Calu3 (cell line): Measurements from ENCODE around the gene C19orf18. TPM values are rescaled to one million over a fixed set of nuclear protein-coding genes. Genes with fewer than 3 reads are reported as not detected.

Source experiments
- BruUV-seq: library from RNA; stranded (reverse); fragments of 400-500 nt; replicated peaks from 2 replicates; lab custom pipeline; 2021; lab: Mats Ljungman, UMichigan
- CTCF ChIA-PET: fragments of 300-600 bp; sonication (Branson Sonifier 250); formaldehyde crosslinking; loops from one replicate; lab custom pipeline; 2022; ENCODE audit warnings: antibody characterized with exemption; lab: Charles Lee
- DNase-seq: peaks from one replicate; pipeline ENCODE4 v3.0.0; 2022
- H3K27ac Mint-ChIP-seq: one replicate; pipeline ENCODE4 v1.8.0; 2022; ENCODE audit warnings: mixed read lengths; ENCODE audit not compliant: unreplicated experiment
- H3K27me3 Mint-ChIP-seq: one replicate; pipeline ENCODE4 v1.8.0; 2022; ENCODE audit warnings: mixed read lengths; ENCODE audit not compliant: unreplicated experiment
- H3K36me3 Mint-ChIP-seq: one replicate; pipeline ENCODE4 v1.8.0; 2022; ENCODE audit warnings: mild to moderate bottlenecking, moderate library complexity, mixed read lengths; ENCODE audit not compliant: insufficient read depth, unreplicated experiment
- H3K4me1 Mint-ChIP-seq: one replicate; pipeline ENCODE4 v1.8.0; 2022; ENCODE audit warnings: mild to moderate bottlenecking, low read depth, mixed read lengths; ENCODE audit not compliant: unreplicated experiment
- H3K4me3 Mint-ChIP-seq: one replicate; pipeline ENCODE4 v1.8.0; 2022; ENCODE audit warnings: mild to moderate bottlenecking, low read depth, moderate library complexity, mixed read lengths; ENCODE audit not compliant: unreplicated experiment
- H3K9me3 Mint-ChIP-seq: one replicate; pipeline ENCODE4 v1.8.0; 2022; ENCODE audit warnings: low read depth, mixed read lengths; ENCODE audit not compliant: unreplicated experiment
- intact Hi-C: fragments of 100-400 bp; cut with micrococcal nuclease; formaldehyde crosslinking; loops from one replicate; pipeline ENCODE4 v1.10.0; 2022; ENCODE audit not compliant: unreplicated experiment
- total RNA-seq: library from RNA; stranded (reverse); gene quantifications from 2 replicates; pipeline ENCODE4 v1.2.3, GENCODE V29; 2022
- TF ChIP-seq, protein P1 (sequence below): fragments of 200-600 bp; IDR thresholded peaks from one replicate; pipeline ENCODE4 v1.8.0; 2022; ENCODE audit warnings: antibody characterized with exemption; ENCODE audit not compliant: unreplicated experiment

C19orf18 gene
- total RNA-seq, 1 experiment from 2014 or later = 2.5 TPM

DNA sequence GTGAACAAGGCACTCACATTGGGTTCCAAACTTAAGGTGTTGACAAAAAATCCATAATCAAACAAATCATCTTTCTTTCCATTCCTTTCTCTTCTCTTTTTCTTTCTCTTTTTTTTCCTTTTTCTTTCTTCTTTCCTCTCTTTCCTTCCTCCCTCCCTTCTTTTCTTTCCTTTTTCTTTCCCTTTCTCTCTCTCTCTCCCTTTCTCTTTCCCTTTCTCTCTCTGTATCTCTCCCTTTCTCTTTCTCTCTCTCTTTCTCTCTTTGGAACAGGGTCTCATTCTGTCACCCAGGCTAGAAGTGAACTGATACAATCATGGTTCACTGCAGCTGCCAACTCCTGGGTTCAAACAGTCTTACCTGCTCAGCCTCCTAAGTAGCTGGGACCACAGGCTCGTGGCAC lies 12.5 kb downstream of the C19orf18 start:
- no peak overlapping the region for H3K27ac Mint-ChIP-seq
- H3K4me1 Mint-ChIP-seq = no peaks in the 10 kb centered on the region
- no peak for DNase-seq
- CTCF ChIA-PET = interaction anchor here (0.5 kb wide), 1 partner anchor 247 kb away, joined by 6 read pairs; no protein-coding TSS in a partner anchor
- TF ChIP-seq, protein P1, sequence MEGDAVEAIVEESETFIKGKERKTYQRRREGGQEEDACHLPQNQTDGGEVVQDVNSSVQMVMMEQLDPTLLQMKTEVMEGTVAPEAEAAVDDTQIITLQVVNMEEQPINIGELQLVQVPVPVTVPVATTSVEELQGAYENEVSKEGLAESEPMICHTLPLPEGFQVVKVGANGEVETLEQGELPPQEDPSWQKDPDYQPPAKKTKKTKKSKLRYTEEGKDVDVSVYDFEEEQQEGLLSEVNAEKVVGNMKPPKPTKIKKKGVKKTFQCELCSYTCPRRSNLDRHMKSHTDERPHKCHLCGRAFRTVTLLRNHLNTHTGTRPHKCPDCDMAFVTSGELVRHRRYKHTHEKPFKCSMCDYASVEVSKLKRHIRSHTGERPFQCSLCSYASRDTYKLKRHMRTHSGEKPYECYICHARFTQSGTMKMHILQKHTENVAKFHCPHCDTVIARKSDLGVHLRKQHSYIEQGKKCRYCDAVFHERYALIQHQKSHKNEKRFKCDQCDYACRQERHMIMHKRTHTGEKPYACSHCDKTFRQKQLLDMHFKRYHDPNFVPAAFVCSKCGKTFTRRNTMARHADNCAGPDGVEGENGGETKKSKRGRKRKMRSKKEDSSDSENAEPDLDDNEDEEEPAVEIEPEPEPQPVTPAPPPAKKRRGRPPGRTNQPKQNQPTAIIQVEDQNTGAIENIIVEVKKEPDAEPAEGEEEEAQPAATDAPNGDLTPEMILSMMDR = no peak
- H3K9me3 Mint-ChIP-seq = peaks cover 10% of the 10 kb centered on the region
- no peak overlapping the region for H3K4me3 Mint-ChIP-seq
- peaks cover 5% of the 10 kb centered on the region for H3K36me3 Mint-ChIP-seq
- BruUV-seq = no TSS peak
- H3K27me3 Mint-ChIP-seq = no peaks in the 10 kb centered on the region
- intact Hi-C loops = no loop called here

DNA sequence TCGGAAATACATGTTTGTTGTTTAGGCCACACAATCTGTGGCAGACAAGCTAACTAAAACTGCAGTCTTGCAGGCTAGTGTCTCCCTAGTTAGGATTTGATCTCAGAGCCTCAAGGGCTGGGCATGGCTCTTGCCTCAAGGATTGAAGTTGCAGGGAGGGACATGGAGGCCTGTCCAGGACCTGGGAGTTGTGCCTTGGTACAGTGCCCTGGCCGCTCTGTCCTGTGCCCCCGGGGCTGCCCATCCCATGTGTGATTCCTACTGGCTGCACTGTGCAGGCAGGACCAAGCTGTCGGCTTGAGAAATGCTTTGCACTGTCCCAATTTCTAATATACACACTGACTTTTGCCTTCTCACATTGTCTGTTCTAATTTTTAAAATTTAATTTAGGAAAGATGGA lies 19.3 kb downstream of the C19orf18 start:
- Mint-ChIP-seq H3K4me1 (no peaks in the 10 kb centered on the region), H3K27ac (no peak overlapping the region), H3K4me3 (no peak overlapping the region), H3K27me3 (no peaks in the 10 kb centered on the region), H3K36me3 (no peaks in the 10 kb centered on the region), H3K9me3 (peaks cover 15% of the 10 kb centered on the region)
- no TSS peak for BruUV-seq
- CTCF ChIA-PET = interaction anchor here (0.8 kb wide), 1 partner anchor 15 kb away, joined by 4 read pairs; no protein-coding TSS in a partner anchor
- intact Hi-C loops = no loop called here
- DNase-seq = no peak
- TF ChIP-seq, protein P1 = no peak

DNA sequence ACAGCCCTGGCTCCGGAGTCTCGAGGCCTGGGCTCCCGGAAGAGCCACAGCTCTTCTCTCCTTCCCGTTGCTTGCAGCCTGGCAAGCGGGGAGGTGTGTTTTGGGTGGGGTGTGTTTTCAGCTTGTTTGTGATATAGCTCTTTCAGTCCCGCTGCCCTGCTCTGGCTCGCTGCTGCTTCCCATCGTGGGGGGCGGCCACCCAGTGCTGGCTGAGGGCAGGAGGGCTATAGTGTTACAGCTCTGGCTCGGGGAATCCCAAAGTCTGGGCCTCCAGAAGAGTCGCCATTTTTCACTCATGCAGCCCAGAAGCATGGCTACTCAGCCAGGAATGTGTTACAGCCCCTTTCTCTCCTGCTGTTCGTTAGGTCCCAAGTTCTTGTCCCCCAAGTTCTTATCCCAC lies 24.6 kb downstream of the C19orf18 start:
- peaks cover 13% of the 10 kb centered on the region for H3K36me3 Mint-ChIP-seq
- no TSS peak for BruUV-seq
- TF ChIP-seq, protein P1 = no peak
- H3K4me3 Mint-ChIP-seq = no peak overlapping the region
- peaks cover 18% of the 10 kb centered on the region for H3K9me3 Mint-ChIP-seq
- H3K27me3 Mint-ChIP-seq = no peaks in the 10 kb centered on the region
- peaks cover 9% of the 10 kb centered on the region for H3K4me1 Mint-ChIP-seq
- CTCF ChIA-PET = no interaction called here
- intact Hi-C loops = no loop called here
- DNase-seq = no peak
- no peak overlapping the region for H3K27ac Mint-ChIP-seq

DNA sequence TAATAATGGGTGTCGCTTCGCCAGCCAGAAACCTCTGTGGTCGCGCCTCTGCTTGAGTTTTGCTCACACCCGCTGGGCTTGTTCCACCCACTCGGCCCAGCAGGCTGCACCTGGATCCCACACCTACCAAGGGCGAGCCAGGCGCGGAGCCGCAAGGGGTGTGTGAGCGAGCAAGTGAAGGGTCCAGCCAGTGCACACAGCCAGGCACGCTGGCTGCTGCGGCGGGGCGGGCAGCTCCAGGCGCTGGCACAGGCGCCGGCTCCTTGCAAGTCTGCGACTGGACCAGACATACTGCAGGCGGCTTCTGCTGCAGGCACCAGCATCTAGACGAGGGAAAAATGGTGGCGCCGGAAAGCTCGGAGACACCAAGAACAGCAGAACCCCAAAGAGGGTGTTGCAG lies 25.0 kb downstream of the C19orf18 start:
- CTCF ChIA-PET = no interaction called here
- peaks cover 15% of the 10 kb centered on the region for H3K9me3 Mint-ChIP-seq
- peaks cover 9% of the 10 kb centered on the region for H3K4me1 Mint-ChIP-seq
- no peaks in the 10 kb centered on the region for H3K27me3 Mint-ChIP-seq
- no TSS peak for BruUV-seq
- TF ChIP-seq, protein P1 = no peak
- H3K4me3 Mint-ChIP-seq = no peak overlapping the region
- H3K27ac Mint-ChIP-seq = no peak overlapping the region
- no peak for DNase-seq
- intact Hi-C loops = no loop called here
- peaks cover 13% of the 10 kb centered on the region for H3K36me3 Mint-ChIP-seq
